Stimulated activated CD8-positive, alpha-beta memory T cell treated with anti-CD3 and anti-CD28 coated beads, Interleukin-15, amount 100 ng/mL, for 1 hour (primary cell): ENCODE data around the gene PRKAA1.

ENCODE experiments used
- DNase-seq: peaks from one replicate; pipeline ENCODE4 v3.0.0-alpha.2; 2020; ENCODE audit warnings: low read depth

Gene PRKAA1

DNA sequence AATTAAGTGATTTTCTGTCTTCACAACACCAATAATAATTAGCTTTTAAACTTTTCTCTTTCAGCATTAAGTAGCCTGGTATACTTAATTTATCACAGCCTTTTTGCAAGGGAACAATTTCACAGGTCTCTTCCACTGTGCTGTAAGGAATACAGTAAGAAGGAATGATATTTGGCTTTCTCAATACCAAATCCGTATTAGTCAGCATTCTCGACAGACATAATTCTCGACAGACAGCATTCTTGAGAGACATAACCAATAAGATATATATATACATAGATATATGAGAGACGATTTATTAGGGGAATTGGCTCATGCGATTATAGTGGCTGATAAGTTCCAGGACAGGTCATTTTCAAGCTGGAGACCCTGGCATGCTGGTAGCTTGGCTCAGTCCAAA lies 18.0 kb downstream of the PRKAA1 start:
- DNase-seq = no peak

DNA sequence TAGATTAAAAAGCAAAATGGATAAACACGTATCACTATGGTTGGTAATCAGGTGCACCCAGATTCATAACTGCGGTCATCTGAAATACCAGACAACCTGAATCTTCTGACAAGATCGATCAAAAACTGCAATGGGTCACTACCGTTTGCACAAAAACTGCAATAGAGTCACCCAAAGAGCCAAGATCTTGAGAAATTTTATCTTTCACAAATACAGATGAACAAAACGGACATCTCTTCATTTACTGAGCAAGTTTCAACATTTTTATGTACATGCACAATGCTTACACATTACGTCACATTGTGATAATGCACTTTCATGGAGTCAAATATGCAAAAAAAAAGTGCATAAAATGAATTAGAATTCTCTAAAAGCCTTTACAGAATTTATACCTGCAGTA lies 18.6 kb downstream of the PRKAA1 start:
- DNase-seq = no peak

DNA sequence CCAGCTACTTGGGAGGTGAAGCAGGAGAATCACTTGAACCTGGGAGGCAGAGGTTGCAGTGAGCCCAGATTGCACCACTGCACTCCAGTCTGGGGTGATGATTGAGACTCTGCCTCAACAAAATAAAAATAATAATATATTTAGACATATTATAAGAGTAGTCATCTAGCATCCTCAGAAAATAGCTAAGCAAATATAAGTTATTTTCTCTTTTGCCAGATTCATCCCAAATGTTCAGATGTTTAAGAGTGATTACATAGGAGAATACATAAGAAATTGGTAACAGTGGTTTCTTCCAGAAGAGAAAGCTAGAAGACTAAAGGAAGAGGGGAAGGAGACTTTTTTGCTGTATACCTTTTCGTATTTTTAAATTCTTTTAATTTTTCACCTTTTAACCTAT lies 20.0 kb downstream of the PRKAA1 start:
- no peak for DNase-seq

DNA sequence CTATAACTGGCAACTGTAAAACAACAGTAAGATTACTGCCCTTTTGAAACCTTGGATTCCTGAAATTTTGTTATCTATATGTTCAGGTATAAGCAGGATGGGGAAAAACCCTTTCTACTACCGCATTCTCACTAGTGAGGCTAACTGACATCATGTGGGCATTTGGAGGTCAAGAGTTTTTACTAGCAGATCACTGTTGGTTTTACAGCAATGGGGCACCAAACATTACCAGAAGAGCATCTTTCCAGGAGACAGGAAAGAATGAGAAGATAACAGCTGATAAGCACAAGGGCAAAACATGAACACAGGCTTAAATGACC lies 21.6 kb downstream of the PRKAA1 start:
- no peak for DNase-seq

DNA sequence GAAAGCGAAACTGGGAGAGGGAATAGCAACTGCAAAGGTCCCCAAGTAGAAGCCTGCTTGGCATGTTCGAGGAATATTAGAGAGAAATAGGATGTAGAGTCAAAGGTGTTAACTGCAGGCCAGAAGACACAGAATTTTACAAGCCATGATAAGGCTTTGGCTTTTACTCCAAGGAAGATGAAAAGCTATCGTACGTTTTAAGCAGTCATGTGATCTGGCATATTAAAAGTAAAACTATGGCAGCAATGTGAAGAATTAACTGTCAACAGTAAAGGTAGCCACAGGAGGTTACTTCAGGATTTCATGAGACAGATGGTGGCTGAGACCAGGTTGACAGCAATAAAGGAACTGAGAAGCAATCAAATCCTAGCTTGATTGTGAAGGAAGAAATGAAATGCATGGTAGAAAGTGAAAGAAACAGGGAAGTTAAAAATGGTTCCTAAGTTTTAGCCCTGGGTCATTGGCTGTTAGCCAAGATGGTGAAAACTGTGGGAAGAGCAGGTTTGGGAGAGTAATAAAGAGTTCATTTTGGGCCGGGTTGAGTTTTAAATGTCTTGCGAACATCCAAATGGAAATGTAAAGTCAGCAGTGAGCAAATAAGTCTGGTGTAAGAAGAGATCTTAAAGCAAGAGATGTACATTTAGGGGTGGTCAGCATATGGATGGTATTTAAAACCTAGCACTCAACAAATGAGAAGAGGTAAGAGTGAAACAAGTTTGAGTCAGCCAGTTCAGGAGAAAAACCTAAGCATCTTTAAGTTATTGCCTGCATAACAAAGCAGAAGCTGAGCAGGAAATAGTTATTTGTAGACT lies 22.1 kb downstream of the PRKAA1 start:
- no peak for DNase-seq

DNA sequence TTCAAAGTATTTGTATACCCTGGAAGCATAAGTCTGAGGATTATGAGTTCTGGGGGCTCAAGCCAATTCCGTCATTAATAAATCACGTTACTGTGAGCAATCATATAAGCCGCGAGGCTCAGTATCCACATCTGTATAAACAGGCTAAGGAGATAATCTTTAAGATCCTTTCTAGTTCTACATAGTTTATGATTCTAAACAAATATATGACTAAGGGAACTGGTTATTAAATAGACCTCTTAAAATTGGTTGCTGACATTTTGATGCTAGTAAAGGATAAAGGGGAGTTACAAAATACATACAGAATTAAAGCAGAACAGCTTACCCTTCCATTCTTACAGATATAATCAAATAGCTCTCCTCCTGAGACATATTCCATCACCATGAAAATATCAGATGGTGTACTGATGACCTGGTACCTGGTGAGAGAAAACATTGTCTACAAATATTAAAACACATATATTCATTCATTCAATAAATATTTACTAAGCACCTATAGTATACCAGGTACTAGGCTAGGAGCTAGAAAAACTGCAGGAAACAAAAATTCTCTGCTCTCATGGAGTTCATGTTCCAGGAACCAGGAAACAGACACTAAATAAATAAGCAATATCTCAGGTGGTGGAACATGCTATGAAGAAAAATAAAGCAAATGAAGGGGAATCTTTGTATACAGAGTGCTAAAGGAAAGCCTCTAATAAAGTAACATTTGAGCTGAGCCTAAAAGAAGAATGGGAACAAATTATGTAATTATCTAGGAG lies 22.9 kb downstream of the PRKAA1 start:
- DNase-seq = no peak

DNA sequence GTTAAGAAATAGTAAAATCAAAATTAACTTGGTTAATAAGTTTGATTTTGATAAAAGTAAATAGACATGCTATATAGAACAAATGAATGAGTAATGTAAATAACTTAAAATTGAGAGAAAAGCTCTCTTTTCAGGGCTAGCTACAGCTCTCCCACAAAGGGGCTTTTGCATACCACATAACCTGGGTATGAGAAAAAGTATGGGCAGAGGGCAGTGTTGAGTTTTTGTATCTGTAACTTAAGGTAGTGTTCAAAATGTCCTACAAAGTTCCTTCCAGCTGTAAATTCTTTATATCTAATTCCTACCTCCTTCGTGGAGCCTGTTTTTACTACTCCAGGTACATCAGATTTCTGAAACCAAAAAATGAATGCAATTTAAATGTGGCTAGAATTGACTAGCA lies 23.6 kb downstream of the PRKAA1 start:
- no peak for DNase-seq

DNA sequence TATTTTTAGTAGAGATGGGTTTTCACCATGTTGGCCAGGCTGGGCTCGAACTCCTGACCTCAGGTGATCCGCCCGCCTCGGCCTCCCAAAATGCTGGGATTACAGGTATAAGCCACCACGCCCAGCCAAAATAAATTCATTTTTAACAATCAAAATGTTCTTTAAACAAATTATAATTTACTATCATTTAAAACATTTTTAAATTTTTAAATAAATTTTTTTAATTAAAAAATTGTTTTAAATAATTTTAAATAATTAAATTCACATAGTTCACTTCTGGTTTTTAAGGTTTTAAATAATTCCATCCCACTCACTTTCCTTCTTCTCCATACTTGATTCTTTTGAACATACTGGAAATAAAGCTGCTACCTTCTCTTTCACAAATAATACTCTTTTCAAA lies 27.4 kb downstream of the PRKAA1 start:
- DNase-seq = no peak

DNA sequence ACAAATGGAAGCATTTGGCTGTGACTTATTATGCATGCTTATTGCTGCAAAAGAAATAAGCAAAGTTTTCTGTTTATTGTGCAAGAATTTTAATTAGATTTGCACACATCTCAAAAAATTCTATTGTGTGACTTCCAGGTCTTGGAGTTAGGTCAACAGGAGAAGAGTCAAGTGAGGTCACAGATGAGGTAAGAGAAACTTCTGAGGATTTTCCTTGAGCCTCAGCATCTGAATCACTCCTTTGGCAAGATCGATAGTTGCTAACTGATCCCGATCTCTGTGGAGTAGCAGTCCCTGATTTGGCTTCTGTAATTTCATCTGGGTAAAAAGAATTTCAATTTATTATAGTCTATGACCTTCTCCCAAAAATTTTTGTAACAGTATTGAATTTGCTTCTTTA lies 35.5 kb downstream of the PRKAA1 start:
- DNase-seq = no peak

DNA sequence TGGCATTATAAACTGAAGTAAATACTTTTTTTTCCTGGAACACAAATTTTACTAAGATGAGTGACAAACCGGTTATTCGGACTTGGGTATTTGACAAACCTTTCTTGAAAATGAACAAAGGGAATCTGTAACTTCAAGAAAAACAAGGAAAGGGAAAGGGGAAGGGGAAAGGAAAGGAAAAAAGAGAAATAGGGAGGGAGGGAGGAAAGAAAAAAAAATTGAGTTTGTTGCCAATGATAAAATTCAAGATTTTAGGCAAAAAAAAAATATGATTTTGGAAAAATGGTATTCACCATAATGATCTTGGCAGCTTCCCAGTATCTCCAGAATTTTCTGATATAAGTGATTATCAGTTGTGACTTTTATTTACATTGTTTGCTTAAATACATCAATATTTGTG lies 40.8 kb downstream of the PRKAA1 start:
- DNase-seq = no peak

DNA sequence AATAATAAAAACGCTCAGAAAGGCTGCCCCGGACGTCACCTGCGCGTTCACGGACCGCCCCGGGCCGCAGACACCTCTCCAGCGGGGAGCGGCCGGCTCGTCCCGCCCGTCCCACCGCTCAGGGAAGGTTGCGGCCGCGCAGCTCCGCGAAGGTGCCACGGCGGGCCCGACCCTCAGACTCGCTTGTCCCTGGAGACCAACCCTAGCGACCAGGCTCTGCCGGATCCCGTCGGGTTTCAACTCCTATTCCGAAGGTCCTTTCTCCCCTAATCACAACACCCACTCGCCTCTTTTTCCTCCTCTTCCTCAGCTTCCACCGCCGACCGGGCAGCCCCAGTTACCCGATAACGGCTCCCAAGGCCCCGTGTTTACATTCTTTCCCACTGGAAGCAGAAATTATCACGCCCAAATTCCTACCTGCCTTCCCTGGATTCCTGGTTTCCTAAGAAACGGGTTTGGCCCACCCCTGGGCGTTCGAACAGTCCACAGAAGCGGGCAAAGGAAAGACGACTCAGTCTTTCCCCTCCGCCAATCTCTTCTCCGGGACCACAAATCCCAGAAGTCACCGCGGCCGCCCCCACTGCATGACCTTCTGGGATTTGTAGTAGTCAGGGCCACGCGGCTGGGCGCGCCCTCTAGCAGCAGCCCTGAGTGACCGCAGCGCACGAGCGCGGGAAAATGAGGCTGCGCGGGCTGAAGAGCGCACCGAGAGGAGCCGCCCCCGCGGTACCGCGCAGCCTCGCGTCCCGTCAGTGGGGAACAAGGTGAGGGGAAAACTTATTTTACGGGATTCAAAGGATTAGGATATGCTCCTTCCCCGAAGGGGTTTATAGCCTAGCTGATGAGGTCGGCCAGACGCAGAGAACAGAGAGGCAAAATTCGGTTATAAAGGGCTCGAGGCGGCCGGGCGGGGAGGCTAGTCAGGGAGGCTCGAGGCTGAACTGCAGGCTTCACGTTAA lies 42.5 kb downstream of the PRKAA1 start, which contains the start of gene TTC33:
Gene TTC33 (minus strand): TSS at position 555 of the 959 bp plus-strand sequence. CDS start 8,943 bp downstream, outside the sequence.
- peak; percentile 87 for DNase-seq

DNA sequence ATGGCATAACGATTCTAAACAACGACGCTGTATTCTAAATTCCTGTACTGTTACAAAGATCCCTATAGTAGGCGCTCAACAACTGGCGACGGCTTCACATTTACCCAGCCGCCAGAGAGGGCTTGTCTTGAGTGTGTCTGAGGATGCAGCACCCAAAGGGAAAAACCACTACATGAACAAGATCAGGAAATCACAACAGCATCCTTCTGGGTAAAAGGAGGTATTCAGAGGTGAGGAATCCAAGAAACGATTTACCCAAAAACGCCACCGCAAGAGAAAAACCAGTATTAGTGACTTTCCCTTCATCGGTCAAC lies 43.1 kb downstream of the PRKAA1 start:
- DNase-seq = peak; percentile 27

DNA sequence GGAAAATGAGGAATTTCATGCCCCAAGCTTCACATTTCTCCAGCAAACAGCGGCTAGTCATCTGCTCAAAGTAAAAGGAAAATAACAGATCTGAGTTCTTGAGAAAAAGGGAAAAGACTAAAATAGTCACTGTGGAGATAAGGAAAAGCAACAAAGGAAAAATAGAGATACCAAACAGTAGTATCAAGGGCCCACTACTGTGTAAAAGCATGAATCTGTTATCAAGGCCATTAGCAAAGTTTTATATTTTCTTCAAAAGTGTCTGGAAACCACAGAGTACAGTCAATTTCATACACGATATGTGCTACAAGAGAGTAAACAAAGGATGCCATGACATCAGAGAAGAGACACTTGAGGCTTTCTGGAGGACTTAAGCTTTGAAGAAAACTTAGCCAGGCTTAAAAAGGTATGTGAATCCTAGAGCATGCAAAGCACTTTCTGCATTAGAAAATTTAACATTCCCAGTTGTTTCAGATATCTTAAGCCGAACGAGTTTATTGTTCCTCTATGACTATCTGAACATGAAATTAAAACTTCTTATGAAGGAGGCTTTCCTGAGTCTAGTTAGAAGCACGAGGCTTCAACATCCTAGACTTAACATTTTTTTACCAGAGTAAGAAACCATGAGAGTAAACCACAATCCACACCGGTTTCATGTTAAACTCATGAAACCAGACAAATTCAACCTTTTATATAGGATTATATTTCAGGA lies 43.6 kb downstream of the PRKAA1 start:
- DNase-seq = no peak

DNA sequence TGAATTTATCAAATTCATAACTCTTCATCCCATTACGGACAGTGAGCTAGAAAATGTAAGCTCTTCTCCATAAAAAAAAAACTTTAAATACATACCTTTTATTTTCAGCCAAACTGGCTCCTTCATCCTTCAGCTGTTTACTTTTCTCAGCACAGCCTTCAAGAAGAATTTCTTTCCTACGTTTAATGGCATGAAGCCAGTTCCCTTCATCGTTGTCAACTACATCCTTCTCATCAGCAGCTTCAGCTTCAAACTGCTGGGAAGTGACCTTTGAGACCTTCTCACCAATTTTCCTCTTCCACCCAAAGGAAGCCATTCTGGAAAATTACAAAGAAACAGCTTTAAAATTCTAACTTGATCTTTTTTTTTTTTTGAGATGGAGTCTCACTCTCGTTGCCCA lies 51.5 kb downstream of the PRKAA1 start:
- DNase-seq = no peak

DNA sequence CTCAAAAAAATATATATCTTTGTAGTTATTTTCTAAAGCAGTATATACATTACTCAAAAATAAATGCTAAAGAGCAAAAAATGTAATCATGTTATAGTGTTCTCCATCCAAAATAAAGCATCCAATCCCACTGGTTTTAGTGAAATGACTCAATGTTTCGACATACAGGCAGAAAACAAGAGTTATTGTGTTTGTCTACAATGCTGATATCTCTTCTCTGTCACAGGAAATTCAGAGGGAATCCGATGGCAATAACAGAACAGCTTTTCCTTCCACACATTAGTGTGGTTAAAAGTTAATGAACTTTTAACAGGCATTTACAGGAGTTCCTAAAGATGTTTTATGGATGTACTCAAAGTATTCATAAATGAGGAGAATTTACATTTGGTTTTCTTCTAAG lies 54.4 kb downstream of the PRKAA1 start:
- DNase-seq = no peak

DNA sequence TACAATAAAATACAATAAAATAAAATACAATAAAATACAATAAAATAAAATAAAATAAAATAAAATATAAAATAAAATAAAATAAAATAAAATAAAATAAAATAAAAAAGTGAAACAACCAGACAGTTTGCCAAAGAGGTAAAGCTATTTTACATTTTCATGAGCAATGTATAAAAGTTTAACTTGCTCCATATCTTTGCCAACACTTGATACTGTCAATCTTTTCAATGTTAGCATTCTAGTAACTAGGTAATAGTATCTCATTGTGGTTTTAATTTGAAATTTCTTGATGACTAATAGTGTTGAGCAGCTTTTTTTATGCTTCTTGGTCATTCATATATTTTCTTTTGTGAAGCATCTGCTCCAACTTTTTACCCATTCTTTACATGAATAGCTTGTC lies 59.7 kb downstream of the PRKAA1 start:
- no peak for DNase-seq

DNA sequence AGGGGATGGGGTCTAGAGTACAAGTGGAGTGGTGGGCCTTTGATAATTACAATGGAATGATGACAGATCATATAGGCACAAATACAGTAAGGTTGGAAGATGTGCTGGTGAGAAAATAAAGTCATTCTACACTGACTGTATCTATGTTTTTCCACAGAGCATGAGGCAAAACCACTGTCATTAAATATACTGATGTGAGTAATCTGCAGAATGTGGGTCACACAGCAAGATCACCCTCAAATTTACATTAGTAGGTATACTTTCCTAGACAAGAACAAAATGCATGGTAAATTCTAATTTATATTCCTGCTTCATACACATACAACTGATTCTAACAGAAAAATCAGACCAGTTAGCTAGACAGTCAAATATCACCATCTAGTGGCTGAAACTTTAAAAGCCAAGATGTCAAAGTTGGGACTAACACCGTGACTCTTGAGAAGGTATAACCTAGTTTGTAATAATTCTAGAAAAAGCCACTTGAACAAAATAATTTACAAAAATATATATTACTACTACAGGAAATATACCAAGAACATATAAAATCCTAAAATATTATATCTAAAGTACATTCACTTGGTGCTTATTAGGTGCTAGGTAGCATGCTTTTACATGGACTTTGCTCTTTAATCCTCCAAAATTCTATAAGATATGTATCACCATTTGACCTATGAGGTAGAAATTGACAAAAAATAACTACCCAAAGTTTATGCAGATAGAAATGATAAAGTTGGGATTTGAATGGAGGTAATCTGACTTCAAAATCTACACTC lies 61.9 kb downstream of the PRKAA1 start:
- DNase-seq = no peak

DNA sequence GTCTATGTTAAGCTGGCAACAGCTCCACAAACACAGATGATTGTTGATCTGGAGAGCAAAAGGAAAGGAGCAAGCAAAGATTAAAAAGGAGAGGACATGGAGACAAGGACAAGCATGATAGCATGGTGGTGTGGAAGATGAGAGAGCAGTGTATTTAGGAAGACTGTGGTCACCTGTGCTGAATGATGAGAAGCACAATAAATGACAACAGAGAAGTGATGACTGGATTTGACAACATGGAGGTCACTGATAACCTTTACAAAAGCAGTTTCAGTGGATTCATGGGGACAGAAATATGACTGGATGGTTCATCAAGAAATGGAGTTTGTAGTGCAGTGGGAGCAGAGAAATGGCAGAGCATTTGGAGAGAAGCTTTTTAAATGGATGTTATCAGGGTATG lies 62.6 kb downstream of the PRKAA1 start:
- DNase-seq = no peak

DNA sequence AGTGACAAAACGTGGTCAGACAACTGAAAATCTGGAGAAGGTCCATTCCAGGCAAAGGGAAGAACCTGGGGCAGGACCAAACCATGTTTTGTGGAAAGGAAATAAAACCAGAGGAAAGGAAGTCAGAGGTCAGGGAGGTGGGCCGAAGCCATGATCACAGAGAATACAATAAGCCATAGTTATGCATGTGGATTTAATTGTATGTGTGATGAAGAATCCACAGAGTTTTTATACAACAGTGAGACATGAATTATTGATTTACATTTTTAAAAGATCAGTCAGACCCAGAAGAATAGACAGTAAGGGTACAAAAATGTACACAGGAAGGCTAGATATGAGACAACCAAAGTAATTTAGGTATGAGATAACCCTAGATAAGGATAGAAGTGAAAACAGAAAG lies 63.2 kb downstream of the PRKAA1 start:
- DNase-seq = no peak

DNA sequence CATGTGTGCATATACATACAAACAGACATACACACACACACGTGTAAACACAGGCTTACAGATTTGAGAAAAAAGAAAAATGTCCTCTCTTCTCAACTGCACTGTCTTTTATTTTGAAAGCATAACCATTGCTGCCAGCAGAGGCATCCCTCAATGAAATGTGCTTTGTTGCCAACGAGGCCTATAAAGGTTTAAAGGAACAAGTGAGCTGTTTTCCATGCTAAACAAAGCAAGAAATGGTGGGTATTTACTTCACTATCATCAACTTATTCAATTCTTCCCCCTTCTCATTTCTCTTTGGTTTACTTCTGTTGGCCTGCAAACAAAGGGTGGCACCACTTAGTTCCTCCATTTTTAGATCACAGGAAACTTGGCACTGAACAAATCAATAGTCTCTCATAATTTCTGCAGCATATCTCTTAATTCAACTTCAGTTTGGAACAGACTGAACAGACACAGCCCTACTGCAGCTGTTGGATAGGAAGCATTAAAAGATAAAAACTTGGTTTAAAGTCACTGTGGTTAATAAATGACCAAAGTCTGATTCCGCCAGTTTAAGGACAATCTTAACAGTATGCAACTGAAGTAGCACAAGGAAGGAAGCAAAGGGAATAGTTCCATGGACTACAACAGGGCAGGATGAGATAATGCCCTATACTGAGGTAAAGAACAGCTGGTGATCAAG lies 64.2 kb downstream of the PRKAA1 start:
- no peak for DNase-seq

DNA sequence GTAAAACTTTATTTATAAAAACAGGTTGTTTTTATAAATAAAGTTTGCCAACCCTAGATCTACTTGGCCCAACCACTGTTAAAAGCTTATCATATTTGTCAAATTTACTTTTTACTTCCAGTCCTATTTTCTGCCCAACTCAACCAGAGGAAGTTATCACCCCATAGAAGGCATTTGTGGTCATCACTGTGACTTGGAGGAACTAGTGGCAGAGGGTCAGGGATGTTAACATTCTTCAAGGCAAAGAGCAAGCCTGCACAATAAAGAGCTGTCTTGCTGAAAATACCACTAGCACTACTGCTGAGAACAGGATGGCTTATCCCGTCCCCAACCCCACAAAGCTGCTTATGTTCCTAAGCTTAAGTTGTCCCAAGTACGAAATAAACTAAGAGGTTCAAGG lies 64.7 kb downstream of the PRKAA1 start:
- no peak for DNase-seq
